Thyroid gland (tissue), 4 donors: ENCODE measurements around the gene LGALS7B.

ENCODE experiments used
- POLR2A ChIP-seq, 2 donors: fragments of 450-650 bp; IDR thresholded peaks; one replicate each; pipeline ENCODE4 v1.6.1; 2017; ENCODE audit warnings: antibody characterized with exemption in 2 of 2, mild to moderate bottlenecking in 2 of 2, moderate library complexity in 1 of 2
- TF ChIP-seq, protein P1 (sequence below), 6 experiments: fragments of 200-600 bp in 3 of 6; fragments of 450-650 bp in 3 of 6; sonication (generic) in 3 of 6; IDR thresholded peaks; one replicate each; pipeline ENCODE4 v1.5.1; 2016 to 2019; ENCODE audit warnings: antibody characterized with exemption in 6 of 6, mild to moderate bottlenecking in 2 of 6, inconsistent platforms in 1 of 6, moderate library complexity in 1 of 6

DNA sequence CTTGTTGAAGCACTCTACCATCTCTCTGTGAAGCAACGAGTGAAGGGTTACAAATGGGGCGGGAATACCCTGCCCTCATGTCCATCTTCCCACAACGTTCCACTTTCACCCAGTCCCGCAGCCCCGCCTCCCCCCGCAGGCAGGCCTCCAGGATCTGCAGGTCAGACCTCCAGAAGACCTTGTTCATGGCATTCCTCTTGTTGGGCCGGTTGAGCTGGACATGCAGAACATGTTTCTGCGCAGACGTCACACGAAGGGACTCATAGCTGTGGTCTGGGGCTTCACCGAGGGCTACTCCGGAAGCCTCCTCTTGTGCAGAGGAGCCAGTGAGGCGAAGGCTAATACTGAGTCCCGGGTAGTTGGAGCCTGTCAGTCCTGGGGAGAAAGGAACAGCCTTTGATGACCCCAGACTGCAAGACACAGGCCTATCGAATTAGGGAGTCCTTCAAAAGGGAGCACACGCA, 42.2 kb downstream of the LGALS7B start:
- no peak for TF ChIP-seq POLR2A (IDR thresholded peaks at IDR 0.05)
- TF ChIP-seq, protein P1, sequence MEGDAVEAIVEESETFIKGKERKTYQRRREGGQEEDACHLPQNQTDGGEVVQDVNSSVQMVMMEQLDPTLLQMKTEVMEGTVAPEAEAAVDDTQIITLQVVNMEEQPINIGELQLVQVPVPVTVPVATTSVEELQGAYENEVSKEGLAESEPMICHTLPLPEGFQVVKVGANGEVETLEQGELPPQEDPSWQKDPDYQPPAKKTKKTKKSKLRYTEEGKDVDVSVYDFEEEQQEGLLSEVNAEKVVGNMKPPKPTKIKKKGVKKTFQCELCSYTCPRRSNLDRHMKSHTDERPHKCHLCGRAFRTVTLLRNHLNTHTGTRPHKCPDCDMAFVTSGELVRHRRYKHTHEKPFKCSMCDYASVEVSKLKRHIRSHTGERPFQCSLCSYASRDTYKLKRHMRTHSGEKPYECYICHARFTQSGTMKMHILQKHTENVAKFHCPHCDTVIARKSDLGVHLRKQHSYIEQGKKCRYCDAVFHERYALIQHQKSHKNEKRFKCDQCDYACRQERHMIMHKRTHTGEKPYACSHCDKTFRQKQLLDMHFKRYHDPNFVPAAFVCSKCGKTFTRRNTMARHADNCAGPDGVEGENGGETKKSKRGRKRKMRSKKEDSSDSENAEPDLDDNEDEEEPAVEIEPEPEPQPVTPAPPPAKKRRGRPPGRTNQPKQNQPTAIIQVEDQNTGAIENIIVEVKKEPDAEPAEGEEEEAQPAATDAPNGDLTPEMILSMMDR (IDR thresholded peaks at IDR 0.05) = no peak
